Left ventricle myocardium inferior (tissue), 1 donor: Measurements from ENCODE around the gene TAF4. TPM values are rescaled to one million over a fixed set of nuclear protein-coding genes. Genes with fewer than 3 reads are reported as not detected.

Experiments used
- DNase-seq: peaks from one replicate; pipeline ENCODE4 v3.0.0-alpha.2; 2020
- H3K27ac ChIP-seq: fragments of 200-600 bp; replicated peaks from 2 replicates; pipeline ENCODE4 v1.8.0; 2021
- H3K27me3 ChIP-seq: fragments of 200-600 bp; 2 replicates; pipeline ENCODE4 v1.8.0; 2021; ENCODE audit warnings: low read depth
- H3K36me3 ChIP-seq: fragments of 200-600 bp; 2 replicates; pipeline ENCODE4 v1.8.0; 2021
- H3K4me1 ChIP-seq: fragments of 200-600 bp; 2 replicates; pipeline ENCODE4 v1.8.0; 2021
- H3K4me3 ChIP-seq: fragments of 200-600 bp; 2 replicates; pipeline ENCODE4 v1.8.0; 2021; ENCODE audit warnings: mild to moderate bottlenecking, moderate library complexity
- H3K9me3 ChIP-seq: fragments of 200-600 bp; replicated peaks from 2 replicates; pipeline ENCODE4 v1.8.0; 2021
- CTCF ChIP-seq: fragments of 200-600 bp; IDR thresholded peaks from 2 replicates; pipeline ENCODE4 v1.8.0; 2021; ENCODE audit warnings: antibody characterized with exemption, mild to moderate bottlenecking, borderline replicate concordance
- intact Hi-C: fragments of 100-400 bp; cut with micrococcal nuclease; formaldehyde crosslinking; loops from one replicate; pipeline ENCODE4 v1.11.0; 2022
- total RNA-seq: library from RNA; stranded (reverse); fragmentation: NEBNext Ultra II Directional; extraction: Animal tissue kit (Norgen Biotek cat#: 25700); gene quantifications from one replicate; pipeline ENCODE4 v1.2.1, GENCODE V29; 2021
- donor health status: DM: no; HTN: yes; CAD: no; lungs with severe emphysema.

The TAF4 gene
- total RNA-seq, 1 donor from 2014 or later: 11.8 TPM

GRCh38 chr20:61968932-61969331, 96.7 kb downstream of the TAF4 start:
- Histone ChIP-seq H3K27me3 (peaks cover 31% of the 10 kb centered on the region), H3K36me3 (peaks cover 23% of the 10 kb centered on the region), H3K4me1 (peaks cover 6% of the 10 kb centered on the region), H3K4me3 (no peak overlapping the region), H3K9me3 (no peaks in the 10 kb centered on the region), H3K27ac (no peak overlapping the region)
- no peak for TF ChIP-seq CTCF
- DNase-seq: no peak
- intact Hi-C loops: no loop called here

- Histone ChIP-seq H3K27me3 (peaks cover 37% of the 10 kb centered on the region), H3K9me3 (no peaks in the 10 kb centered on the region), H3K27ac (no peak overlapping the region), H3K4me1 (peaks cover under 1% of the 10 kb centered on the region), H3K4me3 (no peak overlapping the region), H3K36me3 (peaks cover 16% of the 10 kb centered on the region)
- no peak for TF ChIP-seq CTCF
- intact Hi-C loops: no loop called here
- DNase-seq: no peak
These were observed 97.5 kb downstream of the TAF4 start for GRCh38 chr20:61968036-61968810.

- DNase-seq: no peak
- H3K4me3 ChIP-seq: no peak overlapping the region
- H3K36me3 ChIP-seq: peaks cover 7% of the 10 kb centered on the region
- intact Hi-C loops: no loop called here
- no peak overlapping the region for H3K27ac ChIP-seq
- no peaks in the 10 kb centered on the region for H3K9me3 ChIP-seq
- peaks cover 40% of the 10 kb centered on the region for H3K27me3 ChIP-seq
- H3K4me1 ChIP-seq: no peaks in the 10 kb centered on the region
- TF ChIP-seq CTCF: no peak
These were observed 98.4 kb downstream of the TAF4 start for GRCh38 chr20:61967300-61967699.

GRCh38 chr20:61966492-61967244, 99.0 kb downstream of the TAF4 start:
- no peak for TF ChIP-seq CTCF
- DNase-seq: no peak
- Histone ChIP-seq H3K4me3 (no peak overlapping the region), H3K9me3 (no peaks in the 10 kb centered on the region), H3K27me3 (peaks cover 40% of the 10 kb centered on the region), H3K36me3 (peaks cover 2% of the 10 kb centered on the region), H3K4me1 (no peaks in the 10 kb centered on the region), H3K27ac (no peak overlapping the region)
- intact Hi-C loops: no loop called here

- H3K27me3 ChIP-seq: peaks cover 40% of the 10 kb centered on the region
- intact Hi-C loops: no loop called here
- H3K27ac ChIP-seq: no peak overlapping the region
- no peak overlapping the region for H3K4me3 ChIP-seq
- no peaks in the 10 kb centered on the region for H3K36me3 ChIP-seq
- no peak for TF ChIP-seq CTCF
- no peaks in the 10 kb centered on the region for H3K4me1 ChIP-seq
- no peaks in the 10 kb centered on the region for H3K9me3 ChIP-seq
- no peak for DNase-seq
These were observed 99.8 kb downstream of the TAF4 start for GRCh38 chr20:61965606-61966491.
